ENCODE measurements around the gene CSNK1G3. TPM values are rescaled to one million over a fixed set of nuclear protein-coding genes. Genes with fewer than 3 reads are reported as not detected.
A peak's percentile ranks its signal among the peaks of the same experiment; 100 is the strongest.

CSNK1G3 gene
- total RNA-seq, 1 donor, result 14.0 TPM

DNA sequence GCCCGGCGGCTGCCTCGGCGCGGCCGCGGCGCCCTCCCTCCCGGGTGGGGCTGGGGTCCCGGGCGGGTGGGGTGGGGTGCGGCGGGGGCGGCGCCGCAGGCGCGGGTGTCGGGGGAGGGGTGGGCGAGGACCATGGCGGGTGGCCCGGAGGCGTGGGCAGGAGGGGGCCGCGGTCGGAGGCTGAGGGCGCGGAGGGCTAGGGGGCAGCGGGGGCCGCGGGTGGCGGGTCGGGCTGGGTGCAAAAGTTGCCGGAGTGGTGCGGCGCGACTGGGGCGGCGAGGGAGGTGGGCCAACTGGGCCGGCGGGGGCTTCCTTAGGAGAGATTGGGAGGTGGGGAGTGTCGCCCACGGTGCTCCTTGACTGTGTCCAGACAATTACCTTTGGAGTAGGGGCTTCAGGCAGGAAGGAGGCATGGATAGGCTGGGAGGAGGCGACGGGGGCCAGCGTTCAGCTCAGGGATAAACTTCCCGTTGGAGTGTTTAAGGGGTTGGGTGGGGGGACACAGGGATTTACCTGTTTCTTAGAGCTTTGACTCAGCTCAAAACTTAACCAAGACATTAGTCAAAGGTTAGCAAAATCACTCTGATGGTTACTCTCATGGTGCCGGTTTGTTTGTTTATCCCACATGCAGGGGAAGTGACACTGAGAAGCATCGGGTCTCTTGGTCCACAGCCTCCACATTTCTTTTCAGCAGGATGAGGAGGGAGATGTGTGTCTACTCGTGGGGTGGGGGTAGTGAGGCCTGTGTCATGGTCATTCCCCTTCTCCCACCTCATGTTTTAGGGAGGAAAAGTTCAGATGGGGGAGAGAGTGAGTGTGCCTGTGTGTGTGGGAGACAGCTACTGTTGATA lies 859 bp downstream of the CSNK1G3 start:
- DNase-seq (ENCODE audit: low read depth in 2 of 3, low spot score in 2 of 3), result peak; percentile 5 to 41 (median 24)

DNA sequence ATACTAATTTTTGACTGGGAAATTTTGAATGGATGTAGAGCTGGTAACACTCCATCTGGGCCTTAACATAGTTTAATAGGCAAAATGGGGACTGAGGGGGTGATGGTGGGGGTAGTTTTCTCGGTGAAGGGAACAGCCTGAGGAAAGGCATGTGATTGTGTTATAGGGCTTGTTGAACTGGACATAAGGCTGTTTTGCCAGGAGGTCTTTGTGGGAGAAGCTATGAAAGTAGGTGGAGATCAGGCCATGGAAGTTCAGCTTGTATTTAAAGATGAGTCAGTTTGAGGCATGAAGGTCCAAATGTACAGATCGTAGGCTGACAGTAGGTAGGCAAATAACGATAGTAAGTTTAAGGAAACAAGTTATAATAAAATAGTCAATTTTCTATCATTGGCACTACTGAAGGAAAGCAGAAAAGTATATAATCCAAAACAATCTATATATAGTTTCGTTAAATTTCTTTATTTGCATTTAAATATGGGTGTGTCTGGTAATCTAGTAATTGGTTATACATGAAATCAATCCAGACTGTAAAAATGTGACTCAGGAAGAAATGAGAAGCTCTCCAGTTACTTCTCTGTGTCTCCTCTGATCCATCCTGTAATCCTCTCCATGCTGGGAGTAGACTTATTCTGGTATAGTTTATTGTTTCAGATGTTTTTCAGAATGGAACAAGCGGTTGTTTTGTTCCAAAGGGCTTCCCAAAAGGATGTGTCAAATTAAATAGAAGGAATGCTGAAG lies 2.8 kb downstream of the CSNK1G3 start:
- no peak for DNase-seq (ENCODE audit: low read depth in 2 of 3, low spot score in 2 of 3)

DNA sequence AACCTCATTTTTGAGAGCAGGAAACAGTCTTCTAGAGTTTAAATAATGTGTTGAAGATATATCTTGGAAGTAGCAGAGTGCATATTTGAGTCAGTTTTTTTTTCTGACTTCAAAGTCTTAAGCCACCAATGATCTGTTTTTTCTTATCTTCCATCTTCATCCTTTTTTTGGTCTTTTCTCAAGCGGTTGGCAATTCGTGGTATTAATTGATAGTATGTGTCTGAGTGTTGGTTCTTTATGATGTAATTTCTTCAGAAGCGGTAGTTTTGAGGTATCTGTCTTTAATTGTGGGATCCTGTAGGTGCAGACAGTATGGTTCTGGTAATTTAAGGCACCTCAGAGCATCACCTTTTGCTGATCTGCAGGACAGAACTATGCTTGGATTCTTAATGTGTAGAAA lies 3.9 kb downstream of the CSNK1G3 start:
- peak in 1 of 3 donors; percentile 22 for DNase-seq (ENCODE audit: low read depth in 2 of 3, low spot score in 2 of 3)

DNA sequence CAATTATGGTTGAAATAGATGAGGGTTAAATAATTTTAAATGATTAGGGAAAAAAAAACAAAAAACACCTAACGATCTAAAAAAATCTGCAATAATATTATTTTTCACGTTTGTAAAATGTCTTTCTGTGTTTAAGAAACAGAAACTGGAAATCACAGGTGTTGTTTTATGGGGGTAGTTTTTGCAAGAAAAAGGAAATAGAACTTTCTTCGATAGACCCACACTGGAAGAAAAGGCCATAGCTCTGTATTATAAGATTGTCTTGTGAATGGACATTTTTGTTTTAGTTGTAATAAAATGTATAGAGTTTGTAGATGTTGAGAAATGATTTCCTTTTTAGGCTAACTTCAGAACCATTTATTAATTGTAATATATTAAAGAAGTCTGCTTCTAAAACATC lies 5.5 kb downstream of the CSNK1G3 start:
- no peak for DNase-seq (ENCODE audit: low read depth in 2 of 3, low spot score in 2 of 3)

DNA sequence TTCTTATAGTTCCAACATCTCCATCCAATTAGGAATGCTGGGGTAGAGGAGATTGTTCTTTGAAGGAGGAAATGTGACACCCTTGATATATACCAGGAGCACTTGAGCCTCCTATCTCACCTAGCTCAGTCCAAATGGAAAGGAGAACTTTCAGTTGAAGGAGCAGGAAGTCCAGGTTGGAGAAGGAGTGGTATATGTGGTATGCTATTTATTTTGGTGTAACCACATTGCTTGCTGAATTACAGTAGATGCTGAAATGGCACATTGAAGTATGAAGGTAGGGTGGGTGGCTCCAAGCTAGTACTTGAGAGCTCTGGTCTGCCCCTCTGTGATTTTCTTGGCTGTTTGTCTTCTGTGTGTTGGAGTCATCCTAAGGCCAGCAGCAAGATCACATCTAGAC lies 6.1 kb downstream of the CSNK1G3 start:
- peak in 1 of 3 donors; percentile 11 for DNase-seq (ENCODE audit: low read depth in 2 of 3, low spot score in 2 of 3)

DNA sequence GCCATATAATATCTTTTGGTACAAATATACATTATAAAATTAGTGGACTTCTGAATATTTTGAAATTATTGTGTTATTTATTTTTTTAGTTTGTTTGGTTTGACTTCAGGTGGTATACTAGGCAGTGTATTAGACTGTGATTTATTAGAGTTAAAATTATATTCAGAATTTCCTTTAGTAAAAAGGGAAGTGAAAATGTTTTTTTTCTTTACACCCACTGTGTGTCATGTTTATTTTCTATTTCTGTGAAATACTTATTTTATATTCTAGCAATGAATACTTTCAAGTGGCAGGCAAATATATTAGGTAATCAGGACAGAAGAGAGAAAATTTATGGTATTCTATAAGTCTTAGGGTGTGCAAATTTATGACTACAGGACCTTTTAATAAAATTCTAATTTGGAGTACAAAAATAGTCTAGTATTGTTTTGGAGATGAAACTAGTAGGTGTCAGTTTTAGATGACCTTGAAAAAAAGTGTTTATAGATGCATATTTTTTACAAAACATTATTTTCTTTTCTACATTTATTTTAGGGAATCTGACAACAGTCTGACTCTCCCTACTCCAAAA lies 8.8 kb downstream of the CSNK1G3 start:
- no peak for DNase-seq (ENCODE audit: low read depth in 2 of 3, low spot score in 2 of 3)

DNA sequence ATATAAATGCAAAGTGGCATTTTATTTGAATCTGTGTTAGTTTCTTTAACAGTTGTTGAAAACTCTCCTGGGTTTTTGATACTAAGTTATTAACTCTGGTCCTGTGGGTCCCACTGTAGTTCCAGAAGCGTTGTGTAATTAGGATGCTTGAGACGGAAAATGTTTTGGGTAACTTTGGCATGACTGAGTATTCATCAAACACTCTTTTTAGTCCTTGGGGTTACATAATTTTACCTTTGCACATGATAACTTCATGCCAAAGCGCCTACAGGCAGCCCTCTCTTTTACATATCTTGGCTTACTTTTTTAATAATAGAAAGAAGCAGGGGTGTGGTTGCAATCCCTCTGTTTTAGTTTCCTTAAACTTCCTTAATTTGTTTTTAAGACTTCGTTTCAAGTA lies 12.2 kb downstream of the CSNK1G3 start:
- no peak for DNase-seq (ENCODE audit: low read depth in 2 of 3, low spot score in 2 of 3)

DNA sequence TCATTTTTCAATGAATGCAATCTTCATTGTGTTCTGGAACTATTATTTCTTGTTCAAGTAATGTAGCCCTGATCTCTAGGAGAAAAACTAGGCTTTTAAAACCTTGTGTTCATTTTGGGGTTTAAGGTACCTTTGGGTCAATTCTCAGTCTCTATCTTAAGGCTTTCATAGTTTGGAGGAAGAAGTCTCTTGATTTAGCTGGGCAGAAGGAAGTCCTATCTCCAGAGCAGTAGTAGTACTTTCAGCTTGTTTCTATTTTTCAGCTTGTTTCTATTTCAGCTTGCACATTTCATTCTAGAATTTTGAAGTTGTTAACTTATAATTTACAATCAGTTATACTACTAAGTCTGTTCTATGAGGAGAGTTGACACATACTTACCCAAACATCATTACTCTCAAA lies 15.2 kb downstream of the CSNK1G3 start:
- DNase-seq (ENCODE audit: low read depth in 2 of 3, low spot score in 2 of 3), result no peak

DNA sequence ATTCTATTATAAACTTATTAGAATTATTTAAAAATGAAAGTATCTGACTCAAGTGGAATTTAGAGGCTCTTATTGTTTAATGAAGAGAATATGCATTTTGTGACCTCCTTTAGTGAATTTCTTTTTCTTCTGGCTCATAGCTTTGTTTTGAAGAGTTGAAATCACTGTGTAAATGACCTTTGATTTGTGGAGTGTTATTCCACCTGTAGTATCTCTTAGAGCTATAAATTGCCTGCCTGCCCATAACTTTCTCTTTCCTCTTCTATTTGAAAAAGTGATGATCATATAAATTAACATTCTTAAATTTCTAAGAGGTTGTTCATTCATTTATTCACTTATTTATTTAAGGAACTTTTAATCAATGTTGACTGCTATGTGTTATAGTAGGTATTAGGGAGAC lies 16.1 kb downstream of the CSNK1G3 start:
- DNase-seq (ENCODE audit: low read depth in 2 of 3, low spot score in 2 of 3), result no peak

DNA sequence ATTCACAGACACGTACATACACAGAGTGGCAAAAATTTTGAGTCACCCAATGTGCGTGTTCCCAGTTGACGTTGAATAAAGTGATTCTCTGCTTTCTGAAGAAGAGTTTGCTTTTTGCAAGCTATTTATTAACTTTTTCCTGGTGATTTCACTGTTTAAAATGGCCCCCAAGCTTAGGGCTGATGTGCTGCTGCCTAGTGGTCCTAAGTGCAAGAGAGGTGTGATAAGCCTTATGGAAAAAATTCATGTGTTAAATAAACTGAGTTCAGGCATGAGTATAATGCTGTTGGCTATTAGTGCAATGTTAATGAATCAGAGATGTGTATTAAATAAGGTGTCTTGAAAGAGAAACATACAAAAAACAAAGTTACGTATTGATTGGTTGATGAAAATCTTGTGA lies 16.9 kb downstream of the CSNK1G3 start:
- DNase-seq (ENCODE audit: low read depth in 2 of 3, low spot score in 2 of 3), result no peak

DNA sequence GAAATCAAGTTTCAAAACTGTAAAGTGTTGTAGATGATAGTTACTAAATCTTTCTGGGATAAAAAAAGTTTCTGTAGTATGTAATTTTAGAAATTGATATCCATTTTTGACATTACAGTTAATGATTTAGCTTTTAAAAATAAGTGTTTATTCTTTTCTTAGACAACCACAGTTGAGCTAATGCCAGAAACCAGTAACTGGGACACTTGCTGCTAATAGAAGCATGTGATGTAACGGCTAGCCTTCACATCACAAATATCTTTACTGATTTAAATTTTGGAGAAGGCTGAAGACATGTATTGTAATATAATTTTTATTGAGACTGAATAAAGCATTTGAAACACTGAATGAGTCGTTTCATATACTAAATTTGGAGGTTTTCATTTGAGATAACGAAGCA lies 18.8 kb downstream of the CSNK1G3 start:
- no peak for DNase-seq (ENCODE audit: low read depth in 2 of 3, low spot score in 2 of 3)

DNA sequence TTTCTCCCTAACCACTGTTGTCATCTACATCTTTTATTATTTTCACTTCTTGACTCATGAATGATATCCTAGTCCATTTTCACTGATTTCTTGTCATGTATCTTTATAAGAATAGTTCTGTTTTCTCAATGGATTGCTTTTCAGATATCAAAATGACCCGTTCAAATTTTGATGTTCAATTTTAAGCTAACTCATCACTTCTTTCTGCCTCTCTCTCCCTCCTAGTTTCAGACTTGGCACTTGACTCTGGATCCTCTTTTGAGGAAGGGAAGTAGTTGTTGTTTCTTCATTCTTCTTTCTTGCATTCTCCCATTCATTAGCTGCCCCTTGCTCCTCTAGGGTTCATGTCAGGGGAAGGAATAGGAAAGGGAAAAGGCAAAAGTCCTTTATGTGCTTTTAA lies 23.7 kb downstream of the CSNK1G3 start:
- DNase-seq (ENCODE audit: low read depth in 2 of 3, low spot score in 2 of 3), result no peak

DNA sequence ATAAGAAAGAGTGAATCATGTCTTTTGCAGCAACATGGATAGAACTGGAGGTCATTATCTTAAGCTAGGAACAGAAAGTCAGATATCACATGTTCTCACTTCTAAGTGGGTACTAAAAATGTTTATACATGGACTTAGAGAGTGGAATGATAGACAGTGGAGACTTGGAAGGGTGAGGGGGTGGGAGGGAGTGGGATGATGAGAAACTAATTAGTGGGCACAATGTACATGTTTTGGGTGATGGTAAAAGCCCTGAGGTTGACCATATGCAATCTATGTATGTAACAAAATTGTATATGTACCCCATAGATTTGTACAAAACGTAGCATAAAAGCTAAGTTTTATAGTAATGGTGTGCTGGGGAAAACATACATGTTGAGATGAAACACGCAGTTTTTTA lies 25.3 kb downstream of the CSNK1G3 start:
- no peak for DNase-seq (ENCODE audit: low read depth in 2 of 3, low spot score in 2 of 3)

DNA sequence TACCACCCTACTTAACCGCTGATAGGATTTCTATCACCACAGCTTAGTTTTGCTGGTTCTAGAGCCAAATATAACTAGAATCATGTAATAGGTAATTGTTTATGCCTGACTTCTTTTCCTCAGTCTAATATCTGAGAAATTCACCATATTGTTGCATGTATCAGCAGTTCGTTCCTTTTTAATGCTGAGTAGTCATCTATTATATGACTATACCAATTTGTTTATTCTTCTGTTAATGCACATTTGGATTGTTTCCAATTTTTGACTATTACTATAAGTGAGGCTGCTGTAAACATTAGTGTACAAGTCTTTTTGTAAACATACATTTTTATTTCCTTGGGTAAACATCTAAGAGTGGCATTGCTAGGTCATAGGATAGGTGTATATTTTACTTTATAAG lies 25.9 kb downstream of the CSNK1G3 start:
- DNase-seq (ENCODE audit: low read depth in 2 of 3, low spot score in 2 of 3), result no peak

DNA sequence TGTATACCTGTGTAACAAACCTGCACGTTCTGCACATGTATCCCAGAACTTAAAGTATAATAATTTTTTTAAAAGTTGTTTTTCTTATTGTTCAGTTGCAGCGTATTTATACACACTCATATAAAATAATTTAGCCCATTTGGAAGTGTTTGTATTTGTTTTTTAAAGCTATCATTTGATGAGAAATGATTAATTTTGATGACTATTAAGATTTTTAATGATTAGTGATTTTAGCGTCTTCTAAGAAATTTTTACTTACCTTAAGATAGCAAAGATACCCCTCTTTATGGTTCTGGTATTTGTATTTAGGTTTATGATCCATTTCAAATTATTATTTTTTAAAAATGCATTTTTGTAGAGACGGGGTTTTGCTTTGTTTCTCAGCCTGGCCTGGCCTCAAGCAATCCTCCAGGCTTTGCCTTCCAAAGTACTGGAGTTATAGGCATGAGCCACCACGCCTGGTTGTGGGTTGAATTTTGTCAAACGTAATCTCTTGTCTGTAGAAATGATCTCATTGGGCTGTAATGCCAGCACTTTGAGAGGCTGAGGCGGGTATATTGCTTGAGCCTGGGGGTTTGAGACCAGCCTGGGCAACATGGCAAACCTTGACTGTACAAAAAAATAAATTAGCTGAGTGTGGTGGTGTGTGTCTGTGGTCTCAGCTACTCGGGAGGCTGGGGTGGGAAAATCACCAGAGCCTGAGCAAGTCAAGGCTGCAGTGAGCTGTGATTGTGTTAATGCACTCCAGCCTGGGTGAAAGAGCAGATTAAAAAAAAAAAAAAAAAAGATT lies 26.9 kb downstream of the CSNK1G3 start:
- no peak for DNase-seq (ENCODE audit: low read depth in 2 of 3, low spot score in 2 of 3)

DNA sequence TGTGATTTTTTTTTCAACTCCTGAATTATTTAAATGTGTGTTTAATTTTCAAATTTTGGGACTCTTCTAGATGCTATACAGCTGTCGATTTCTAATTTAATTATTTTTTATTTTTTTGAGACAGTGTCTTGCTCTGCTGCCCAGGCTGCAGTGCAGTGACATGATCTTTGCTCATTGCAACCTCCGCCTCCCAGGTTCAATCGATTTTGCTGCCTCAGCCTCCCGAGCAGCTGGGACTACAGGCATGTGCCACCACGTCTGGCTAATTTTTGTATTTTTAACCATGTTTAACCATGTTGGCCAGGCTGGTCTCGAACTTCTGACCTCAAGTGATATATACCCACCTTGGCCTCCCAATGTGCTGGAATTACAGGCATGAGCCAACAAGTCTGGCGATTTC lies 28.6 kb downstream of the CSNK1G3 start:
- no peak for DNase-seq (ENCODE audit: low read depth in 2 of 3, low spot score in 2 of 3)

DNA sequence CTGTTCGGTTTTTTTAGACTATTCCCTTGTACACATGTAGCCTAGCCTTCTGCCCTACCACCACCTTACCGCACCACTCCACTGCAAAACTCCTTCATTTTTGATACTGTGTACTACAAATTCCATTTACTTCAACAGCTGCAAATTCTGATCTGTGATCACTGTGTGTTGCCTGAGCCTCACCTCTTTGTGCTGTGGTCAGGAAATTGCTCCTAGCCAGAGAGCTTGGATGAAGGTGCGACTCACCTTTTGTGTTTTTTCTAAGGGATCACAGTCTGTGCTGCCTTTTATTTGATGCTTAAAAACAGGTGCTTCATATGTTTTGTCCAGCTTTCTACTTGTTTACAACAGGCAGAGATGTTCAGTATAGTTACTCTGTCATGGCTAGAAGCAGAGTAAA lies 31.5 kb downstream of the CSNK1G3 start:
- no peak for DNase-seq (ENCODE audit: low read depth in 2 of 3, low spot score in 2 of 3)

DNA sequence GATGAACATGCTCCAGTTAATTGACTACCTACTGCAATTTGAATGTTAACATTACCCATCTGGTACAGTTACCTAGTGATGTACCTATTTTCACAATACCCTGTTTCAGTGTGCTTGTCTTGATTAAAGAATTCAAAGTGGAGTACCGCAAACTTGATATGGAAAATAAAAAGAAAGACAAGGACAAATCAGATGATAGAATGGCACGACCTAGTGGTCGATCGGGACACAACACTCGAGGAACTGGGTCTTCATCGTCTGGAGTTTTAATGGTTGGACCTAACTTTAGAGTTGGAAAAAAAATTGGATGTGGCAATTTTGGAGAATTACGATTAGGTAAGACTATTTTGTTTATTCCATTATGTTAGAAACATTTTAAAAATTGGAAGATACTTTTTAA lies 33.5 kb downstream of the CSNK1G3 start:
- DNase-seq (ENCODE audit: low read depth in 2 of 3, low spot score in 2 of 3), result peak in 1 of 3 donors; percentile 5

DNA sequence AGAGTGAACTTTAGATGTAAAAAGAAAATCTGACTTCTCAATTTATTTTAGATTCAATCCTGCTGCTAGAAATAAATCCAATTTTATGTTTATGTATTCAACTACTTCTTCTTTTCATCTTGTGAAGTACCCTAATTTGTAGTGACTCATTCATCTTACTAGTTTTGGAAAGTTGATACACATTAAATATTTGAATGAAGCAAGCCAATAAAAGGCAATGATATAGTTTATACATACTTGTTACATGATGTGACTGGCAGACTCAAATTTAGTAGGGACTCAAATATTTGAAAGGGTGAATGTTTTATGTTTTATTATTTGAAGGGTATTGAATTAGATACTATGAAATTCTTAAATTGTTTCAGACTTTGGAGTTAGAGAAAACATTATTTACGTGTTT lies 34.7 kb downstream of the CSNK1G3 start:
- no peak for DNase-seq (ENCODE audit: low read depth in 2 of 3, low spot score in 2 of 3)

DNA sequence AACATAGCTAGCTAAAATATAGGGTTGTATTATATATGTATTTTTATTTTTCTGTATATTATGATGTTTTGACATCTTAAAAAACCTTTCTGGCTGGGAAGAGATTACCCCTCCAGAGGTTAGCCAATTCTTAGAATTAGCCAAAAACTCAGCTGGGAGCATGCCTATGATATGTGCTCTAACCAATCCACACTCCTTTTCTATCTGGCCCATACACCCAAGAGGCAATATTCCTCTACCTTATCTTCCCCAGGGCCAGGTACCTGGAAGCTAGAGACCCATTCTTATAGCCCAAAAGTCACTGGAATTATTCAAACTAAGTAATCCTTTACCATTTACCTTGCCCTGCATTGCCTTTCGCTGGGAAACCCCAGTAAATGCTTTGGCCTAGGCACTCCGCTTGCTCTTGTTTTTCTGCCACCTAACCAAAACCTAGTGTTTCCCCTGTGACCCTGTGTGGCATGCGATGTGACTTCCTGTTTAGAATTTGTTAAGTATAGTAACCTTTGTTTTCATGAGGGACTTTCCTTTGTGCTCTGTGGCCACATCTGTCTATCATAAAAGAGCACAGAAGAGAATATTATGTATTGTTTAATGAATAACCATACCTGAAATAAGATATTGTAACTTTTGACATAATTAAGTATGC lies 37.4 kb downstream of the CSNK1G3 start:
- DNase-seq (ENCODE audit: low read depth in 2 of 3, low spot score in 2 of 3), result peak; percentile 8 to 41 (median 34)

DNA sequence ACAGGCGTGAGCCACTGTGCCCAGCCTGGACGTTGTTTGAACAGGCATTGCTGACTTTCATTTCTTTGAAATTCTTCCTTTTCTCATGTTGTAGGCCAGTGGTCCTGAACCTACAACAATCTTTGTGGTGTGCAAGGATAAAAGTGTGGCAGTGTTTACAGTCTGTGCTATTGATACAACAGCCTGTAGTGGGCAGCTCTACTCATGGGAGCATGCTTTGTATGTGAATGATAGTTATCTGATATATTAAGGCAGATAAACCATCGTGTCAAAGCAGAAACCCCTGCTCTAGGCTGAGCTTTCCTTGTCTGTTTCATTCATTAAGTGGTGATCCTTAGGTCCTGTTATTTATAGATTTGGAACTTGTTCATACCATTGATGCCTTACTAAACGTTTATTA lies 42.6 kb downstream of the CSNK1G3 start:
- DNase-seq (ENCODE audit: low read depth in 2 of 3, low spot score in 2 of 3), result no peak
